HG02938 (cell line): Measurements from ENCODE around the gene NAT9.

ENCODE experiments used
- ATAC-seq: cut with Tn5 transposase; IDR thresholded peaks from one replicate; pipeline ENCODE4 v1.9.1; 2021; ENCODE audit warnings: mild to moderate bottlenecking, moderate library complexity; ENCODE audit not compliant: unreplicated experiment

The NAT9 gene

GRCh38 chr17:74763565-74764387 is 12.4 kb downstream of the NAT9 start:
- no peak for ATAC-seq

GRCh38 chr17:74761931-74762330 is 14.2 kb downstream of the NAT9 start:
- ATAC-seq = no peak

GRCh38 chr17:74761419-74761818 is 14.7 kb downstream of the NAT9 start:
- no peak for ATAC-seq

- ATAC-seq = no peak
Measured at GRCh38 chr17:74760404-74761105, 15.6 kb downstream of the NAT9 start.

- no peak for ATAC-seq
Measured at GRCh38 chr17:74759941-74760340, 16.2 kb downstream of the NAT9 start.

GRCh38 chr17:74759243-74759801 is 16.8 kb downstream of the NAT9 start:
- ATAC-seq = no peak

- ATAC-seq = no peak
Measured at GRCh38 chr17:74758848-74759168, 17.3 kb downstream of the NAT9 start.

GRCh38 chr17:74757931-74758847 is 18.0 kb downstream of the NAT9 start:
- no peak for ATAC-seq

- no peak for ATAC-seq
Measured at GRCh38 chr17:74757502-74757901, 18.6 kb downstream of the NAT9 start.

GRCh38 chr17:74756891-74757290 is 19.3 kb downstream of the NAT9 start:
- ATAC-seq = no peak

GRCh38 chr17:74755533-74755932 is 20.6 kb downstream of the NAT9 start:
- no peak for ATAC-seq

- no peak for ATAC-seq
Measured at GRCh38 chr17:74754832-74755231, 21.3 kb downstream of the NAT9 start.

- ATAC-seq = no peak
Measured at GRCh38 chr17:74752822-74753401, 23.2 kb downstream of the NAT9 start.

GRCh38 chr17:74752415-74752814 is 23.7 kb downstream of the NAT9 start:
- ATAC-seq = no peak

GRCh38 chr17:74750327-74751069 is 25.6 kb downstream of the NAT9 start:
- ATAC-seq = no peak

- no peak for ATAC-seq
Measured at GRCh38 chr17:74750039-74750326, 26.2 kb downstream of the NAT9 start.

- ATAC-seq = no peak
Measured at GRCh38 chr17:74749279-74750038, 26.7 kb downstream of the NAT9 start.

GRCh38 chr17:74748529-74749278 is 27.4 kb downstream of the NAT9 start, which contains the start of gene NHERF1:
Gene NHERF1, plus strand, starts transcription at chr17:74748628. Its CDS starts 219 bp downstream, at chr17:74748847.
- ATAC-seq = peak; percentile 72

GRCh38 chr17:74748279-74748528 is 27.9 kb downstream of the NAT9 start:
- ATAC-seq = peak; percentile 72
